Fibroblast of gingiva (primary cell): ENCODE data around the gene PCBP3.
"Not testable (repeated sequence)": the region's sequence is repeated elsewhere in the genome, so short reads cannot be mapped to it uniquely, and the experiment has no call there.

Experiments
- DNase-seq: peaks from one replicate; pipeline ENCODE4 v3.0.0-alpha.2; 2011; ENCODE audit warnings: low read depth

The PCBP3 gene

DNA sequence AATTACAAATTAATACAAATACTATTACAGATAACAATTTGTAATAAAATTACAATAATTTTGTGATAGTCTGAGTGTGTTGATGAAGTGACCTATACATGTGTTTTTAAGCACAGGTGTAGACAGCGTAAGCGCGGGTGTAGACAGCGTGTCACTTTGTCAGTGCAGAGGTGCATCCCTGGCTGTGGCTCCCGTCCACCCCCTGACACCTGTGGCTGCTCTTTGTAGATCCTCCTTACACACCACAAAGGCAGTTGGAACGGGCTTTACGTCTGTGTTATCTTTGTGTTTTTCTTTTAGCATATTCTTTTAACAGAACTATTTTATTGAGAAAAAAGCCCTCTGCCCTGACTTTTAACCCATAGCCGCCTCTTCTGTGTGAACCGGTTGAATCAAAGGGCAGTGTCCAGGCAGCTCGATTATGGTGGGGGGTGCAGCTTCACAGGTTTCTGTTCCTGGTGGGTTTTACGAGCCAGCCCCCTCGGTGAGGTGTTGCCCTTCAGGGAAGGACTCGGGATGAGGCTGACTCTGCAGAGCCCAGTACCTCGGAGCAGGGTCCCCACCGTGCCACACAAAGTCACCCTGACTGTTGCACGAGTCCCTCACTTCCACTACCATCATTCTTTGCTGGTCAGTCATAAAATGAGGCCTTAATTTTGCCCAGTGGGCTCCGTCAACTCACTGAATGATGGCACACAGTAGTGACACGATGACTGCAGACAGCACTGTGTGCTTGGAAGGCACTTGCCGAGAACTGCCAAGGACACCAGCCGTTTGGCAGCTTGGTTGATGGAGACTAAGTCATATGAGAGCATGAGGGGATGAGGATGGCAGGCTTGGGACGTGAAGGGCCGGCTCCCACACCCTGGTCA is 251.6 kb downstream of the PCBP3 start:
- no peak for DNase-seq

DNA sequence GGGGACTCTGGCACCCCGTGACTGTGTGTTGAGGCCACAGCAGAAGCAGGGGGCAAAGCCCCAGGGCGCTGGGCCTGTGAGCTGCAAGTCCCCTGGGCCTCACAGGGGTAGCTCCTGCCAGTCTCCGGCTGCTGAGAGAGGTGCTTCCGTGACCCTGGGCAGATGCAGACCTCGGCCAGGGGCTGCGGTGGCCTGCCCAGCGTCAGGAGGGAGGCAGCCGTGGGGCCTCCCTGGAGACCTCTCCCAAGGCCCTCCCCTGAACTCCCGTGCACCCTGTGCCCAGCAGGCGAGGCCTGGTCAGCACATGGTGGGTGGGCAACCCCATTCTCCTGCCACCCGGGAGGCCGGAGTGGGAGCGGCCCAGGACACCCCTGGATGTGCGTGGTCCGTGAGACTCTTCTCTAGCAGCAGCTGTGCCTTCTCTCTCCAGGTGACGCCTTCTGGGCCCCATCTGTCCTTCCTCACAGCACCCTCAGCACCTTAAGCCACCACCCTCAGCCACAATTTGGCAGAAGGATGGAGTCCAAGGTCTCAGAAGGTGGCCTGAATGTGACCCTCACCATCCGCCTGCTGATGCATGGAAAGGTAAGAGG is 252.3 kb downstream of the PCBP3 start:
- DNase-seq: no peak

GRCh38 chr21:45896431-45896830 is 252.9 kb downstream of the PCBP3 start:
- DNase-seq: not testable (repeated sequence)

DNA sequence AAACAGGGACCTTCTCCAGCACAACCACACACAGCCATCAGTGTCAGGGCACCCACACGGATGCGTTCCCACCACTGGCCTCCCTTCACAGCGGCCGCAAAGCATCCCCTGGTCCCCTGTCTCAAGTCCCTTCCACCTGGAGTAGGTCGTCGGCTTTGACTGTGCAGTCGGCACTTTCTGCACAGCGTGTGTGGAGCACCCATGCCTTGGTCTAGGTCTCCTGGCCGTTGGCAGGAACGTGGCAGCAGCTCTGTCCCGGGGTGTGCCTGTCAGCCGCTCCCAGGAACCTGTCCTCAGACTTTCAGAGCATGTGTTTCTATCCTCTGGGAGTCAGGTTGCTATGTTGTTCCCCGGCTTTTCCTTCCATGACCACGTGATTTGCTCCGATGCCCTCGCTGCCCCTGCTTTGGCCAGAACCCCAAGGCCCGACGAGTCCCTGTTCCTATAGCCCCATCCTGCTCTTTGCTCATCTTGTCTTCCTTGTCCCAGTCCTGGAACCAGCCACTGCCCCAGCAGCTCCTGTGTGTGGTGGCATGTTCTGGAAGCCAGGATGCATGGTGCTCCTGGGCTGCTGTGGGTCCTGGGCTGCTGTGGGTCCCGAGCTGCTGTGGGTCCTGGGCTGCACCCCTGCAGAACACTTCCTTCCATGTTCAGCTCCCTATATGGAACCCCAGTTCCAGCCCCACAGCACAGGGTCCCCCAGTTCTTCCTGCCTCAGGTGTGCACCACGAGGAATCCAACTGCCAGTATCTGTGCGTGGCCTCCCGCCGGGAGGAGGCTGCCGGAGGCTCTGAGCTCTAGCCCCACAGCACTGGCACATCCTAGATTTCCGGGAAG is 253.9 kb downstream of the PCBP3 start:
- no peak for DNase-seq

DNA sequence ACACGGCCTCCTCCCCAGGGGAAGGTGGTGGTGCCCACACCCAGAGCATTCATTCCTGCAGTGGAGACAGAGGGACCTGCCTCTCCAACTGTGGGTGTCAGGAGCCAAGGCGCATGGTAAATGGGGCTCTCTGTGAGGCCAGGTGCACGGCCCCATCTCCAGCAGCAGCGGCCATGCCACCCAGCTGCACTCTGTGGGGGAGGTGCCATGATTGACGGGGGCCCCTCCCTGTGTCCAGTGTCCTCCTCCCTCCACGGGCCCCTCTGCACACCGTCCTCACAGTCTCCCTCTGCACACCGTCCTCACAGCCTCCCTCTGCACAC is 254.5 kb downstream of the PCBP3 start:
- DNase-seq: no peak

DNA sequence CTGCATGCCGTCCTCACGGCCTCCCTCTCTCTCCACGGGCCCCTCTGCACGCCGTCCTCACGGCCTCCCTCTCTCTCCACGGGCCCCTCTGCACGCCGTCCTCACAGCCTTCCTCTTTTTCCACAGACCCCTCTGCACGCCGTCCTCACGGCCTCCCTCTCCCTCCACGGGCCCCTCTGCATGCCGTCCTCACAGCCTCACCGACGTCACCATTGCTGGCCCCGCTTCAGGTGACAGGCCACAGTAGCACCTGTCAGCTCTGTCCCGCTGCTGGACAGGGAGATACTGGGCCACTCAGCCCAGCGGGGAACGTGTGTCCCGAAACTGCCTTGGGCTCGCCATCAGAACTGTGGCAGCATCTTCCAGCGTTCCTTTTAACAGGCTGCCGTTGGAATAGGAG is 255.3 kb downstream of the PCBP3 start:
- no peak for DNase-seq

DNA sequence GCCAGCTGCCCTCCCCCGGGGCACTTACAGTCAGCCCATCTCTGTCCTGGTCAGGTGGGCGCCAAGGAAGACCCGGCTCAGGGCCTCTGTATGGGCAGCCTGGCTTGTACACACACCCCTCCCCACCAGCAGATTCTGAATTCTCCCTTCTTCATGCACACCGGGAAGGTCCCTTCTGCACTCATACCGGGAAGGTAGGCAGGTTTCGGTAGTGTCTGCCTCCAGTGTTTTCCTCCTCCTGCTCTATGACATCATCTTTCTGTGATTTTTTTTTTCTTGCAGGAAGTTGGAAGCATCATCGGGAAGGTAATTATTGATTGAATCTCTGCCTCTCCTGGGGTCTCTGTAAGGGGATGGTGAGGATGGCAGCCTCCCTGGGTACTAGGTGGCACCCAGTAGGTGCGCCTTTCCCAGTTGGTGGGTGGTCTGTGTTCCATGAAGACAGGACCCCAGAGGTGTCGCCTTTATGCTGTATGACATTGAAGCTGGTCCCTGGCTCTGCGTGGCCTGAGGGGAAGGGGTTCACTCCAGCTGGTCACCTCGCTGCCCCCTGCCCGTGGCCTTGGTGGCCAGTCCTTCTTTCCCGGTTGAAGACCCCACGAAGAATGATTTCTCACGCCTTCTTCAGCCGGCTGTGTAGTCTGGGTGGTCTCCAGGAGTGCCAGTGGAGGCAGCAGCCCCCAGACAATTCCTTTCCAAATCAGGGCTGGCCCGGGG is 255.9 kb downstream of the PCBP3 start:
- no peak for DNase-seq

DNA sequence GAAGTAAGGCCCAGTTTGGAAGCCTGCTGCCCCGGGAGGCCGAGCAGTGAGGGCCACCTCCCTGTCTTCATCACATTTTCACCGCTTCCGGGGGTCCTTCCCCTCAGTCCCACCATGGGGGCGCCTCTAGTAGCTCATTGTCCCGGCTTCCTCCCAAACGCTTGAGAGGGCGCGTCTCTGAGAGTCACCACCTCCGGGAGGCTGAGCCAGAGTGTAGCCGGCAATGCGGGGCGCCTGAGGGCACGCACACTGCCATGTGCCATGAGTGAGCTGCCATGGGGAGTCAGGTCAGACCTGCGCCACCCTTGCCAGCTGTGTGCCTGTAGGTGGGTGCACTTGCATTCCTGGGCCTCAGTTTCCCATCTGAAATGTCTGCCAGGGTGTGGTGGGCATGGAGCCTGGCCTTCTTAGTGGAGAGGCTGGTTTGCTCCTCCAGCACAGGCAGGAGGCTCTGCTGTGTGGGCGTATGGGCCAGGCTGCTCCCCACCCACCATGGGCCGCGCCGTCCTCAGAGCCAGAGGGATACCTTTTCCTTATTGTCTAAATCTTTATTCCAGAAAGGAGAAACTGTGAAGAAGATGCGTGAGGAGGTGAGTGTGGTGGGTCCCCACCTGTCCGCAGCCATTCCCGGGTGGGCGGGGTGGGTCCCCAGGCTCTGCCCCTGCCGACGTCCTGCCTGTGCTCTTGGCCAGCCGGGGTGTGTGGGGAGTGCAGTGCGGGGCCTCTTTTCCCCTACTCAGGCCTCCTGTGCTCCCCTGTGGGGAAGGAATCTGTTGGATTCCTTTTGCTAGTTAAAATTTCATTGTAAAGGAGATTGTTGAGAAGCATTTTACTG is 256.7 kb downstream of the PCBP3 start:
- no peak for DNase-seq

GRCh38 chr21:45901061-45901690 is 257.7 kb downstream of the PCBP3 start:
- DNase-seq: no peak

DNA sequence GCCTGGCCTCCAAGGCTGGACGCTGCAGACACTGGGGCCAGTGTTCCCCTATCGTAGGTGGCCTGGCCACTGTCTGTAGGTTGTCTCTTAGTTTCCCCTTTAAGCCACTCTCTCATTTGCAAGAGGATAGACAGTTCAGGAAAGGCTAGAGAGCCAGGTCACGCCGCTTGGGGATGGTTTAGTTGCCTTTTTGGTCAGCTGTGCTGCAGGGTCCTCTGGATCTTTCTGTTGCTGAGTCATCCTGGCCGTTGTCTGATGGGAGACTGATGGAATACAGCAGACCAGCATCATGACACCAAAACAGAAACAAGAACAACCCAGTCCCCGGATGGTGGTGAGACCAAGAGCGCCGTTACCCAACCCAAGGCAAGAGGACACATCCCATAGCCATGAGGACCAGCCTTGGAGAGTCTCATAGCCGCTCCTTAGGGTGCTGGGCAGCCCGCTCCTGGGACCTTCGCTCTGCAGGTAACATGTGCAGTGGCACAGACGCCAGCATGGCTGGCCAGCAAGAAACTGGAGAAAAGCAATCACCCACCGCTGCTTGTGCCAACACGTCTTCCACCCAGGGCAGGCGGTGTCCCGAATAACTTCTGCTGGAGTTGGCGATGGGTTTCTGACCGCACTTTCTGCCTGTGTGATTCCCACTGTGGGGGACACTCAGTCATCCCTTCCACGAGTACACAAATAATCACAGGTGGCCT is 258.9 kb downstream of the PCBP3 start:
- DNase-seq: no peak

- DNase-seq: no peak
Measured at GRCh38 chr21:45905196-45905595, 261.7 kb downstream of the PCBP3 start.

DNA sequence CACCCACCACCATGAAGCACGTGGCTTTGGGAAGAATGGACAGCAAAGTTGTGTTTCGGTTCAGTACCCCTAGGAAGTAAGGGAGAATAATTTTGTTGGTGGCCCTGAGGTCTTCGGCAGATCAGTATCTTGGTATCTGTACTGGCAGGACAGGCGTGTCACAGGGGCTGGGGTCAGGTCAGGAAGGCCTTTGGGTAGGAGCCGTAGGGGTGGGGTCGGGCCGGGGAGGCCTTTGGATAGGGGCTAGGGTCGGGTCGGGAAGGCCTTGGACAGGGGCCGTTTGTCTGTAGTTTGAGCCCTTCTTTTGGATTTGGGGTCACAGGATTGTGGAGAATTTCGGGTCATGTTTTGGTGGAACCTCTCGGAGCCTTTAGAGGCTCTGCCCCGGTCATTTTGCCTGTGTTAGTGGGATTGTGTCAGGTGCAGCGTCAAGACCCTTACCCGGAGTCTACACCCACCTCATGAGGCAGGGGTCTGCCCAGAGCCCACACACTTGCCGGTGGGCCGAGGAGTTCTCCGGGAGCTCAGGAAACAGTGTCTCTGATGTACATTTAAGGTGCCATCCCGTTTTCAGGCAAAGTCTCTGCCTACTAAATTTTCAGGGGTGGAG is 262.8 kb downstream of the PCBP3 start:
- no peak for DNase-seq

- DNase-seq: no peak
Measured at GRCh38 chr21:45906859-45907258, 263.3 kb downstream of the PCBP3 start.

DNA sequence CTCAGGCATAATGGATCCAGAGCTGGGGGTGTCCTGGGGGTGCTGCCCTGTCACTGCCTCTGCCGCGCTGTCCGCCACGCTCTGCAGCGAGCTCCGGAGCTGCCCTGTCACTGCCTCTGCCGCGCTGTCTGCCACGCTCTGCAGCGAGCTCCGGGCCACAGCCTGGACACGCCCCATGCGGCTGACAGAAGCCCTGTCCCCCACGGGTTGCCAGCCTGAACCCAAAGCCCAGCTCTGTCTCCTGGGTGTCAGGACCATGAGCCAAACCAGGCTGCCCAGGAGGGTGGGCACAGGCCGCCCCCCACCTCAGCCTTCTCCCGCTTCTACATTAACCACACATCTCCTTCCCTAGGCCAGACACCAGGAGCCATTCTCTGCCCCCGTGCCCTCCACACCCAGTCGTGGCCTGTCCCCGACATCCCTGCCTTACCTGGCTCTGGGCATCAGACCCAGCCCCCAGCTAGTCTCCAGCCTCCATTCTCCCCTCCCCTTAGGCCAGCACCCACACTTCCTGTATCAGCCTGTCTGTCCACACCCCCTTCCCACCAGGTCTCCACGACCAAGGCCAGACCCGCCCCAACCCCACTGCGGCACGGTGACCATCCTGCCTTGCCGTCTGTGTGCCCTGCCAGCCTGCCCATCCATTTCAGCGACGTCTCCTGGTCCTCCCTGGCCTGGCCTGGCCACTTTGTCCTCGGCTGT is 265.2 kb downstream of the PCBP3 start:
- no peak for DNase-seq

GRCh38 chr21:45909238-45909988 is 265.9 kb downstream of the PCBP3 start:
- no peak for DNase-seq

- no peak for DNase-seq
Measured at GRCh38 chr21:45910155-45910547, 266.6 kb downstream of the PCBP3 start.

- no peak for DNase-seq
Measured at GRCh38 chr21:45910548-45911221, 267.2 kb downstream of the PCBP3 start.

DNA sequence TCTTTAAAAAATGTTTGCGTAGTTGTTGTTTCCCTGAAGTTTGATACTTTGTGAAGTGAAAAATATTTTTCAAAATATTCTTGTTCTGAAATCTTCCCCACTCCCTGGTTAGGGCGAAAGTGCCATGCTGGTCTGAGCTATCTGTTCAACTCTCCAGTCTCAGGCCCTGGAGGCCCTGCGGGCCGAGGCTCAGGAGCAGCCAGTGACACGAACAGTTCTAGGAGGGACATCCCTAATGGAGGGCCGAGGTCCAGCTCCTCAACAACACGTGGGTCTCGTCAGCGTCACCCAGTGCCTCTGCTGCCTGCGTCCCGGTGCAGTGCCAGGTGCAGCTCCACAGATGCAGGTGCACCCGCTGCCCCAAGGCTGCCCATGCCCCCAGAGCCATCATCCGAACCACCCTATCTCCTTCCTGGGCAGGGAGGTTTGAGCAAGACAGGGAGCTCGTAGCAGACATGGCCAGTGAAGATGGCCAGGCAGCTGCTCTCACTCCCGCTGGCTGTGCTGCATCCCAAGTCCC is 268.3 kb downstream of the PCBP3 start:
- no peak for DNase-seq
